8988T (cell line): Measurements from ENCODE around the gene PPP2R3C.
A peak's percentile ranks its signal among the peaks of the same experiment; 100 is the strongest.
"Not testable (repeated sequence)": the region's sequence is repeated elsewhere in the genome, so short reads cannot be mapped to it uniquely, and the experiment has no call there.

Source experiments
- DNase-seq: peaks from one replicate; pipeline ENCODE4 v3.0.0; 2011

PPP2R3C gene

GRCh38 chr14:35121887-35122695 lies at the start of gene PPP2R3C, which contains the start of gene PRORP:
TSS of gene PPP2R3C (minus strand) at chr14:35121990. CDS start at chr14:35121959, 31 bp downstream.
TSS of gene PRORP (plus strand) at chr14:35122552. CDS start at chr14:35123246, 694 bp downstream.
- peak; percentile 63 for DNase-seq

- no peak for DNase-seq
These were observed 45.7 kb upstream of the PPP2R3C start for GRCh38 chr14:35167496-35167895.

GRCh38 chr14:35164849-35165248 lies 43.1 kb upstream of the PPP2R3C start:
- no peak for DNase-seq

GRCh38 chr14:35163384-35163783 lies 41.6 kb upstream of the PPP2R3C start:
- no peak for DNase-seq

GRCh38 chr14:35161231-35161630 lies 39.4 kb upstream of the PPP2R3C start:
- no peak for DNase-seq

- DNase-seq: peak; percentile 26
These were observed 38.1 kb upstream of the PPP2R3C start for GRCh38 chr14:35159742-35160409.

- no peak for DNase-seq
These were observed 37.3 kb upstream of the PPP2R3C start for GRCh38 chr14:35158951-35159653.

GRCh38 chr14:35158491-35158890 lies 36.7 kb upstream of the PPP2R3C start:
- no peak for DNase-seq

GRCh38 chr14:35155962-35156361 lies 34.2 kb upstream of the PPP2R3C start:
- DNase-seq: no peak

- DNase-seq: no peak
These were observed 32.2 kb upstream of the PPP2R3C start for GRCh38 chr14:35154016-35154415.

- not testable (repeated sequence) for DNase-seq
These were observed 30.7 kb upstream of the PPP2R3C start for GRCh38 chr14:35152531-35152930.

- DNase-seq: no peak
These were observed 27.4 kb upstream of the PPP2R3C start for GRCh38 chr14:35149239-35149638.

GRCh38 chr14:35147711-35148110 lies 25.9 kb upstream of the PPP2R3C start:
- no peak for DNase-seq

GRCh38 chr14:35147186-35147585 lies 25.4 kb upstream of the PPP2R3C start:
- DNase-seq: no peak

GRCh38 chr14:35146711-35147149 lies 24.9 kb upstream of the PPP2R3C start:
- DNase-seq: no peak

- no peak for DNase-seq
These were observed 22.2 kb upstream of the PPP2R3C start for GRCh38 chr14:35144029-35144428.

- no peak for DNase-seq
These were observed 19.2 kb upstream of the PPP2R3C start for GRCh38 chr14:35140718-35141581.

- no peak for DNase-seq
These were observed 16.8 kb upstream of the PPP2R3C start for GRCh38 chr14:35138585-35138984.

GRCh38 chr14:35134329-35135123 lies 12.7 kb upstream of the PPP2R3C start:
- no peak for DNase-seq

GRCh38 chr14:35133542-35134328 lies 11.9 kb upstream of the PPP2R3C start:
- no peak for DNase-seq

- DNase-seq: no peak
These were observed 2.3 kb upstream of the PPP2R3C start for GRCh38 chr14:35124127-35124526.
